HG03280 (cell line): Measurements from ENCODE around the gene EVI2A.
"Not testable (repeated sequence)": the region's sequence is repeated elsewhere in the genome, so short reads cannot be mapped to it uniquely, and the experiment has no call there.

Source experiments
- ATAC-seq: cut with Tn5 transposase; IDR thresholded peaks from one replicate; pipeline ENCODE4 v1.9.1; 2021; ENCODE audit warnings: mild to moderate bottlenecking, moderate library complexity; ENCODE audit not compliant: unreplicated experiment

The EVI2A gene

DNA sequence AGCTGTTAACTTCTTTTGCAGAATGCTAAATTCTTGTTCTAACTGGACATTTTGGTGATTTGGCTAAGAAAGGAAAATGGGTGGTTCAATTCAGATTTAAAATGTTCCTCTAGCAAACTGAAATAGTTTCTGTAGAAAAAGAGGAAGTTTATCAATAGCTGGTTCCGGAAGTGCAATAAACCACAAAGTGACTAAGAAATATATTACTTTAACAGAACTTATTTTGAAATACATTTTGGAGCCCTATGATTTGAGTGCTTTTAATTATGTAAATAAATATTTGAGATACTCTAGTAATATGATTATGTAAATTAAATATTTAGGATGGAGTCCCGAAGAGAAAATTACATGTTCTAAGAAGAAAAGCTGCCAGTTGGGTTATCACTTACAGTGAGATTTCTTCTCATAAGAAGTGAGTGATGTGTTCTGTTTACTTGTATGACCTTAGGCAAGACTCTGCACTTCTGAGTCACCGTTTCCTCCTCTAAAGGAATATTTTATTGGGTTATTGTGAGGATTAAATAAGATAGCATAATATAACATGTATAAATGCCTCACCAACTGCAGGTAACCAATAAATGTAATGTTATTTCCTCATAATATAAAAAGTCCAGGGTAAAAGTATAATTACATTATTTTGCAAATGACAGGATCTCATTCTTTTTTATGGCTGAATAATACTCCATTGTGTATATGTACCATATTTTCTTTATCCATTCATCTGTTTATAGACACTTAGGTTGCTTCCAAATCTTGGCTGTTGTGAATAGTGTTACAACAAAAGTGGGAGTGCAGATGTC is 7.2 kb downstream of the EVI2A start, which contains the start of gene EVI2B:
Gene EVI2B, minus strand, starts transcription at position 73 of the 800 bp plus-strand sequence. CDS start 8,445 bp downstream, outside the sequence.
- ATAC-seq, result no peak

GRCh38 chr17:31312223-31312622 is 9.2 kb downstream of the EVI2A start:
- not testable (repeated sequence) for ATAC-seq

GRCh38 chr17:31311526-31311925 is 9.9 kb downstream of the EVI2A start:
- ATAC-seq, result no peak

DNA sequence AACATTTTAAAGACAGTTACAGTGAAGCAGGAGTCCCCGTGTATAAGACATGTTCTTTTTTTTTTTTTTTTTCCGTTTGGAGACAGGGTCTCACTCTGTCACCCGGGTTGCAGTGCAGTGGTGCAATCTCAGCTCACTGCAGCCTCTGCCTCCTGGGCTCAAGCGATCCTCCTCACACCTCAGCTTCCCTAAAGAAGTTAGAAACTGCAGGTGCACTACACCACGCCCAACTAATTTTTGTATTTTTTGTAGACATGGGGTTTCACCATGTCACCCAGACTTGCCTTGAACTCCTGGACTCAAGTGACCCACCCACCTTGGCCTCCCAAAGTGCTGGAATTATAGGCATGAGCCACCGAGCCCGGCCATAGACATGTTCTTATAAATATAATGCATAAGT is 10.5 kb downstream of the EVI2A start:
- no peak for ATAC-seq

DNA sequence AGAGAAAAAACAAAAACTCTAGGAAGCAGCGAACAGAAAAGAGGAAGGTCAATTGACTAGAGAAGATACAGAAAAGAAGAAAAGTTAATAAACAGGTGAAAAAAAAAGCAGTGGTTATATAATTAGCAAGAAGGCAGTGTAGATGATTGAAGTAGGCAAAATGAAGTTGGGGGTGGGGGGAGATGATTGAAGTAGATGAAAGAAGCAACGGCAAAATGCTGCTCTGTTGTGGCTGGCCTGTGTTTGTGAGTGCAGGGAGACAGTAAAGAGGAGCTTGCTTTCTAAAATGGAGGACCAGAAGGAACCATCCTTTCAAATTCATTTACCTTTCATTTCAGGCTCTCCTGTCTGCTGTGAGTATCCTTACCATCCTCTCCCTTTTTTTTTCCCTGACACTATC is 11.2 kb downstream of the EVI2A start:
- ATAC-seq, result no peak

GRCh38 chr17:31309556-31309955 is 11.9 kb downstream of the EVI2A start:
- no peak for ATAC-seq

DNA sequence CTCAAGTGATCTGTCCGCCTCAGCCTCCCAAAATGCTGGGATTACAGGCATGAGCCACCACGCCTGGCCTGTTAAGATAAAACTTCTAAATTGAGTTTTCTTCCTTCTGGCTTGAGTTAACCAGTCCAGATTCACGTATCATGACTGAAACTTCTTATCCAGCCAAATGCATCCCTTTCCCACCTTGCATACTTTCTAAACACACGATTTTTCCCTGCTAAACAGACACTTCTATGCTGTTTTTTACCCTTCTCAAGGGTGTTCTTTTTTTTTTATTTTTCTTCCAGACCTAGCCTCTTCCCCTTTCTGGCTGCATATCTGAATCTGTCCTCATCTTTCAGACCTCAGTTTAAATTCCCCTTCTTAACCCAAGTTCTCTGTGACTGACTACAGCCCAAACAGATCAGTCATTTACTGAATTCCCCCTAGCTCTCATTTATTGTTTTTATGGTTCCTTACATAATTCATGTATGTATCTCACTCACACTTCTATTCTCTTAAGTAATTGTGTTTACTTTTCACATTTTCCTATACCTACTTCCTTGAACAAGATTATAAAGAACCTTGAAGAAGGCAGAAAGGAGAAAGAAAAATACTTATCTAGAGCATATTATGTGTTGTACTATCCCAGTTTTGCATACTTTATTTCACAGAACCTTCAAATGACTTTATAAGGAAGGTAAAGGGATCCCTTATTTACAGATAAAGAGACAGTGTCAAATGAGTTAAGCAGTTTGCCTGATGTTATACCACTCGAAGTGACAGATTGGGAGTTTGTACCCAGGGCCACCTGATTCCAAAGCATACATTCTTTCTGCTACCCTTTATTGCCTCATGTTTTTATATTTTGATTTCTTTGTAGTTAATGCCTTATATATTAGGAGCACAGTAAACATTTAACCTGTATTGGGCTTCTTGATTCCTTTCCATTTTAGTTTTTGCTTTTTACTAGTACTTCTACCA is 12.8 kb downstream of the EVI2A start:
- ATAC-seq, result no peak

- no peak for ATAC-seq
Observed at GRCh38 chr17:31307640-31308039, 13.8 kb downstream of the EVI2A start.

GRCh38 chr17:31299624-31300023 is 21.8 kb downstream of the EVI2A start:
- no peak for ATAC-seq

DNA sequence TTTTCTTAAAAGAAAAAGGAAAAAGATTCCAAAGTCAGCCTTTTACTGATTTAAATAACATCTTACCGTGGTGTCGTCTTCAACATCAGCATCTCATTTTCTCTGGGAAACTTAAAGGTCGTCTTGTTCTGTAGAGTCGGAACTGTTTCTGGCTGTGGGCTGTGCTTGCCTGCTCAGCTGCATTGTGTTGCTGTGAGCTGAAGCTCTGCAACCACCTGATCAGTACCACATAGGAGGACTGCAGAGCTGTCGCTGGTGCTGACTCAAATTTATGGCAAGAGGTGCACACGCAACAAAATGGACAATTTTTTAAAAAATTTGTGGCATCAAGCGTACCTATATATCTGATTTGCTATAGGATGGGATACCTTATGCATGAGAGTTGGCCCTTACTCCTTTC is 24.3 kb downstream of the EVI2A start, which contains the start of gene OMG:
Gene OMG, minus strand, starts transcription at position 150 of the 400 bp plus-strand sequence. CDS start 908 bp downstream, outside the sequence.
- no peak for ATAC-seq

DNA sequence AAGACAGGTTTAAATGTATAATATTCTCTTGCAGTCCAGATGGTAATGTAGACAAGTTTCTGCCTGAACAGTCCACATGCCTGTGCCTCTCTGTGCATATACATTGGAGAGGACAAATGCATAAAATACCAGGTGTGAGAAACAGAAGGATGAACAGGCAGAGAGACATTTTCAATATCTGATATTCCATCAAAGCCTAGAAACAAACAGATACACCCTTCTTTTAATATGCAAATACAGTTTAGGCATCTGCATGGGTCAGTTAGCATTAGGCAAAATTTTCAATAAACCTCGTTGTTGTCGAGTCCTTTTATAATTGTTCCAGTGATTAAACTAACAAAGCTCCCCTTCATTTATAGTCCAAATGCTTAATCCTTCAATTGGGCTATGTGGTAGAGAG is 25.3 kb downstream of the EVI2A start:
- ATAC-seq, result no peak

DNA sequence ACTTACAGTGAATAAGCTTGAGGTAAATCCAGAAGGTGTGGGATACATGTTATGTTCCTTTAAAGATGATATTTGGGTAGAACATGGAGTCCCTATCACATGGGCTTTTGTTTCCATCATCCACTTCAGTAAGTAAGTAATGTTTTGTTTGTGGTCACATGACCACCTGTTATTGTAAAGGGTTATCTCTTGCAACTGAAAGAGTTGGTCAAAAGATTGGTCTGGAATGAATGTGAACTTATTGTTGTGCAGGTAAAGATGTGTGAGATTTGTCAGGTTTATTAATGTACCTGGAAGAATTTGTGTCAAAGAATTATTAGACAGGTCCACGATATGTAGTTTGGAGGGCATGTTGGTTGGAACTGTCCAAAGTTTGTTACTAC is 25.9 kb downstream of the EVI2A start:
- ATAC-seq, result no peak

DNA sequence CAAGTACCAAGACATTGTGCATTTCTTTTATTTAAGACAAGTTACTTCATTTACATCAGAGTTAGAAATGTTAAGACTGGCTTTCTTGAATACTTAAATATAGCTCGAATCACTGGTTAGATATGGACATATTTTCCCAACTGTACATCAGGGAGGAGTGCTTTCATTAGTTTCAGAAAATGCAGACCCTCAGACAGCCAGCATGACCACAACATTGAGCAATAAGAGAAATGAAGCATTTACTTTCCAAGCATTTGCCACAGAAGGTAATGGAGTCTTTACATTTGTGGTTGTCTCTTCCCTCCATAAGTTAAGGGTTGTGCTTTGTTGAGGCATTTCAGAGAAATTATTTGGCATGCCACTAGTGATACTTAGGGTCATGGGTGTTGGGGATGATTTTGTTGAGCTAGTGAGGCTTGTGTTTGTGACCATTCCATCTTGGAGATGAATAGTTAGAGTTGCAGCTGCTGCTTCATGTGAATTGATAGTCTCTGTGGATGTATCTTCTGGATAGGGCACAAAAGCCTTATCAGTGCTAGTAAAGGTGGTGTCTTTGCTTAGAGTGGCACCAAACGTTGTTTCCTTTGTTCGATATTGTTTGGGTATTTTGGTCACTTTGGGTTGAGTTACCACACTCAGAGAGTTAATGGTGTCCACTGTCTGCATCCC is 26.5 kb downstream of the EVI2A start:
- no peak for ATAC-seq

- no peak for ATAC-seq
Observed at GRCh38 chr17:31294231-31294630, 27.2 kb downstream of the EVI2A start.

GRCh38 chr17:31293581-31293980 is 27.8 kb downstream of the EVI2A start:
- no peak for ATAC-seq

GRCh38 chr17:31291820-31292219 is 29.6 kb downstream of the EVI2A start:
- ATAC-seq, result no peak

DNA sequence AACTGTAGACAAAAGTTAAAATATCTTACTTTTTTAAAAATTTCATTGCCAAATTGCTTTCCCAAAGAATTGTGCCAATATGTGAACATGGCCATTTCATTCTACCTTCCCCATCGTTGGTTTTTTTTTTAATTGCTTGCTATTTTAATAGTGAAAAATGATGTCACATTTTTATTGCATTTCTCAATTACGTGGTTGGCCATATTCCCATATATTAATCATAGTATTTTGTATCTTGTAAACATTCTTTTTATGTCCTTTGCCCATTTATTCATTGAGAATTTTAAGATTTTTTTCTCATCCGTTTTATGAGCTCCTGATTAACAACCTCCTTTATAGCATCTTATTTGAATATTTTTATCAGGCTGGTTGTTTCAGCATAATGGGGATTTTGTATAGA is 31.6 kb downstream of the EVI2A start:
- no peak for ATAC-seq

DNA sequence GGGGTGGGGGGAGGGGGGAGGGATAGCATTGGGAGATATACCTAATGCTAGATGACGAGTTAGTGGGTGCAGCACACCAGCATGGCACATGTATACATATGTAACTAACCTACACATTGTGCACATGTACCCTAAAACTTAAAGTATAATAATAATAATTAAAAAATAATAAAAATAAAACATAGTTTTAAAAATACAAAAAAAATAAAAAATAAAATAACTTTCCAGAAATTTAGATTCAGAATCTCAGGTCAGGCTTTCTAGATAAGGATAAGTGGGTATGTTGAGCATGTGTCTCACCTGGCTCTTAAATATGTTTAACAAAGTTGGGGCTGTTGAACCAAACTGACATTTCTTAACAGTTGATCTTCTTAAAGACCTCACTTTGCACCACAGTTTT is 33.5 kb downstream of the EVI2A start:
- not testable (repeated sequence) for ATAC-seq

DNA sequence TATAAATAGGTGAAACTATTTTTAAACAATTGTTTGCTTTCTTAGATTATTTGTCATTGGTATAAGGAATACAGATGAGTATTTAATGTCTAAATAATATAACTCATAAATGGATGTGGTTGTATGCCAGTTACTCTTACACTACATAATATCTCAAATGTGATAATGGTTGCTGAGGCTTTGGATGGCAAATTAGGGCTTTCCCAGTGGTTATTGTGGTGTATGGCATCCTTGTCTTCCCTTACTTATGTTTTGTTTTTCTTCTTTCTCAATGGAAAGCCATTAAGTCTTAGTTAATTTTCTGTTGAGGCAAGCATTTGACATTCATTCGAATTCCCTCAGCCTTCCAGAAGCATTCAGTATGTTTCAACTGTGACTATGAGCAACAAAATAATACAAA is 34.8 kb downstream of the EVI2A start:
- no peak for ATAC-seq

- no peak for ATAC-seq
Observed at GRCh38 chr17:31283841-31284240, 37.6 kb downstream of the EVI2A start.

DNA sequence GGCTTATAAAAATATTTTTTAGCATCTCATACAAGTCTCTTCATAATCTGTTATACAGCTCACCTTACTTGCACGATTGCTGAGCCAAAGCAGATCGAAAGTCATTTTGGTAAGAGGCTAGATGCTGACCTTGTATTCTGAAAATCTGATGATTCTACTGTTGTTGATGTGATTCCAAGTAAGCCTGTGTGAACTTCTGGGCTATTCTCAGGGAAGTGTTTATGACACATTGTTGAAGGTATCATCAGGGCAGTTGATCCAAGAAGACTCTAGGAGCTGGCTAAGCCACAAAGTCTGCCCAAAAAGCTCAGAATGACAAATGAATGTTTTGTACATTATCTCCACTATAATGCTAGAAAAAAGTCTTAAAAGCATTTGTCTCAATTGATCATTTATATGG is 40.4 kb downstream of the EVI2A start:
- no peak for ATAC-seq
